Body of pancreas (tissue), 4 donors: ENCODE data around the gene CNTNAP2. TPM values are rescaled to one million over a fixed set of nuclear protein-coding genes. Genes with fewer than 3 reads are reported as not detected.

Experiments
- ATAC-seq: fragments of 150-250 bp; one replicate; pipeline ENCODE4 v1.9.1; 2016
- DNase-seq, 4 donors: peaks; one replicate each; pipeline ENCODE4 v3.0.0-alpha.2; 2019
- H3K27ac ChIP-seq, 4 donors: fragments of 200-600 bp; sonication (generic); 1 replicate in 3 of 4; 2 replicates in 1 of 4; pipeline versions ENCODE4 v1.5.1 to v1.6.1; 2016 to 2019; ENCODE audit warnings: mild to moderate bottlenecking in 1 of 4, mixed read lengths in 1 of 4, moderate library complexity in 1 of 4
- H3K27me3 ChIP-seq, 2 donors: fragments of 200-600 bp; sonication (generic); one replicate each; pipeline ENCODE4 v1.6.0; 2016; ENCODE audit warnings: mild to moderate bottlenecking in 1 of 2
- H3K36me3 ChIP-seq, 2 donors: fragments of 200-600 bp; sonication (generic); replicated peaks in 1 of 2; 2 replicates each; pipeline ENCODE4 v1.5.1; 2016; ENCODE audit warnings: low read depth in 2 of 2; ENCODE audit not compliant: insufficient read depth in 1 of 2
- H3K4me1 ChIP-seq: fragments of 200-600 bp; sonication (generic); one replicate; pipeline ENCODE4 v1.6.0; 2016
- H3K4me3 ChIP-seq, 2 donors: fragments of 200-600 bp; sonication (generic); 1 replicate in 1 of 2; 2 replicates in 1 of 2; pipeline ENCODE4 v1.5.1; 2016 to 2019
- H3K9me3 ChIP-seq, 3 donors: fragments of 200-600 bp; sonication (generic); 1 replicate in 2 of 3; 2 replicates in 1 of 3; pipeline ENCODE4 v1.5.1; 2016
- POLR2A ChIP-seq, 3 donors: fragments of 450-650 bp; IDR thresholded peaks; one replicate each; pipeline ENCODE4 v1.6.1; 2016; ENCODE audit warnings: antibody characterized with exemption in 3 of 3, mild to moderate bottlenecking in 2 of 3
- WGBS, 2 donors: methylation state at CpG; one replicate each; pipeline ENCODE4 v1.1.5; 2017; 5-methylcytosine and 5-hydroxymethylcytosine counted together
- intact Hi-C: fragments of 100-400 bp; cut with DNase I; formaldehyde crosslinking; loops from one replicate; pipeline ENCODE4 v1.15.1; 2023
- total RNA-seq, 2 donors: library from RNA; depleted of rRNA; stranded (reverse); fragments of >200 nt; gene quantifications; one replicate each; pipeline ENCODE4 v1.1.0, GENCODE V29; 2016
- TF ChIP-seq, protein P1 (sequence below), 7 experiments: fragments of 450-650 bp in 4 of 7; fragments of 200-600 bp in 3 of 7; sonication (generic) in 3 of 7; IDR thresholded peaks; one replicate each; pipeline ENCODE4 v1.5.1; 2016 to 2019; ENCODE audit warnings: antibody characterized with exemption in 7 of 7

The CNTNAP2 gene
- total RNA-seq, 2 donors from 2014 or later, result 1.0 TPM; not detected in 1

DNA sequence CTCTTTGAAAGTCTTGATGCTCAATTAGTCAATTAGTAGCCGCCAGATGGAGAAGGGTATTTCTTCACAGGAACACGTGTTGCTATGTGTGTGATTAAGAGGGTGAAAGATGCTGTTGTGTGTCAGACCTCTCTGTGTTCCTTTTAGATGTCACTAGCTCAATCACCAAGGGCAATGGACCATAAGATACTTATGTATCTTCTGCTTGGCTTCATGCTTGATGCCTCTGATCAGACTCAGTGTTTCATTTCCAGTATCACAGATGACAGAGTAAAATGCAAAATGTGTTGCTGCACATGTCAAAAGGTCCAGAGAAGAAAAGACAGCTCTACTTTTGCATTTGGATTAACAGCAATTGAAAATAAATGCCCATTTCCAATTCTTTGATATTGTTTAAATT is 865.9 kb downstream of the CNTNAP2 start:
- intact Hi-C loops, result no loop called here
- no peaks in the 10 kb centered on the region for H3K36me3 ChIP-seq
- DNase-seq, result no peak
- H3K4me1 ChIP-seq, result no peaks in the 10 kb centered on the region
- no peak for TF ChIP-seq POLR2A (IDR thresholded peaks at IDR 0.05)
- TF ChIP-seq, protein P1, sequence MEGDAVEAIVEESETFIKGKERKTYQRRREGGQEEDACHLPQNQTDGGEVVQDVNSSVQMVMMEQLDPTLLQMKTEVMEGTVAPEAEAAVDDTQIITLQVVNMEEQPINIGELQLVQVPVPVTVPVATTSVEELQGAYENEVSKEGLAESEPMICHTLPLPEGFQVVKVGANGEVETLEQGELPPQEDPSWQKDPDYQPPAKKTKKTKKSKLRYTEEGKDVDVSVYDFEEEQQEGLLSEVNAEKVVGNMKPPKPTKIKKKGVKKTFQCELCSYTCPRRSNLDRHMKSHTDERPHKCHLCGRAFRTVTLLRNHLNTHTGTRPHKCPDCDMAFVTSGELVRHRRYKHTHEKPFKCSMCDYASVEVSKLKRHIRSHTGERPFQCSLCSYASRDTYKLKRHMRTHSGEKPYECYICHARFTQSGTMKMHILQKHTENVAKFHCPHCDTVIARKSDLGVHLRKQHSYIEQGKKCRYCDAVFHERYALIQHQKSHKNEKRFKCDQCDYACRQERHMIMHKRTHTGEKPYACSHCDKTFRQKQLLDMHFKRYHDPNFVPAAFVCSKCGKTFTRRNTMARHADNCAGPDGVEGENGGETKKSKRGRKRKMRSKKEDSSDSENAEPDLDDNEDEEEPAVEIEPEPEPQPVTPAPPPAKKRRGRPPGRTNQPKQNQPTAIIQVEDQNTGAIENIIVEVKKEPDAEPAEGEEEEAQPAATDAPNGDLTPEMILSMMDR (IDR thresholded peaks at IDR 0.05), result no peak
- no peak overlapping the region for H3K4me3 ChIP-seq
- no peak overlapping the region for H3K27ac ChIP-seq
- no peak for ATAC-seq
- no peaks in the 10 kb centered on the region for H3K9me3 ChIP-seq
- WGBS, 2 donors, result 60 to 68% methylated on average over 2 of the region's 2 CpGs
- H3K27me3 ChIP-seq, result no peaks in the 10 kb centered on the region

DNA sequence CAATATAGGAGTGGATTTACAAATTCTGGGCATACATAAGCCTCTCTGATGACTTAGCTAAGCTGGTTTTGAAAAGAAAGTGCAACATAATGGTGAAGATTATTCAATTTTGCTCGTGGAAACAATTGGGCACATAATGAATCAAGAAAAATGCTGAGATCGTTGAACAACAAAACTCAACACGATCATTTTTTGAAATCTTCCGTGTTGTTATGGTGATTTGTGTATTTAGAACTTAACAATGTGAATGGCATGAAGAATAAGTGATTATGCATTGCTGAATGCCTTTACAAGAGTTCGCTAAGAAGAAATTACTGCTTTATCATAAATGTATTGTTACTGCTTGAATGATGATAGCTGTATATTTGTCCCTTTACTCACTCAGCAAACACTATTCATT is 875.0 kb downstream of the CNTNAP2 start:
- WGBS, 2 donors, result 78 to 79% methylated on average over 5 of the region's 5 CpGs
- Histone ChIP-seq H3K27me3 (no peaks in the 10 kb centered on the region), H3K9me3 (no peaks in the 10 kb centered on the region), H3K36me3 (no peaks in the 10 kb centered on the region), H3K4me1 (no peaks in the 10 kb centered on the region), H3K27ac (no peak overlapping the region), H3K4me3 (no peak overlapping the region)
- no peak for TF ChIP-seq POLR2A (IDR thresholded peaks at IDR 0.05)
- TF ChIP-seq, protein P1 (IDR thresholded peaks at IDR 0.05), result no peak
- ATAC-seq (no peak), DNase-seq (no peak)
- intact Hi-C loops, result no loop called here

GRCh38 chr7:146993764-146994163 is 877.2 kb downstream of the CNTNAP2 start:
- Histone ChIP-seq H3K4me1 (no peaks in the 10 kb centered on the region), H3K27me3 (no peaks in the 10 kb centered on the region), H3K36me3 (no peaks in the 10 kb centered on the region), H3K4me3 (no peak overlapping the region), H3K9me3 (no peaks in the 10 kb centered on the region), H3K27ac (no peak overlapping the region)
- no peak for ATAC-seq
- DNase-seq, result no peak
- intact Hi-C loops, result no loop called here
- WGBS, 2 donors, result 70 to 81% methylated on average over 1 of the region's 1 CpG
- TF ChIP-seq, protein P1 (IDR thresholded peaks at IDR 0.05), result no peak
- no peak for TF ChIP-seq POLR2A (IDR thresholded peaks at IDR 0.05)

GRCh38 chr7:147008530-147008929 is 891.9 kb downstream of the CNTNAP2 start:
- Histone ChIP-seq H3K9me3 (no peaks in the 10 kb centered on the region), H3K36me3 (no peaks in the 10 kb centered on the region), H3K4me1 (peaks cover 16% of the 10 kb centered on the region), H3K27me3 (no peaks in the 10 kb centered on the region), H3K27ac (peak overlapping the region in 2 of 4 donors; percentile 0), H3K4me3 (no peak overlapping the region)
- peak in 2 of 4 donors; percentile 10 to 24 for DNase-seq
- no peak for TF ChIP-seq POLR2A (IDR thresholded peaks at IDR 0.05)
- TF ChIP-seq, protein P1 (IDR thresholded peaks at IDR 0.05), result no peak
- intact Hi-C loops, result no loop called here
- peak; percentile 78 for ATAC-seq
- 13 to 18% methylated on average over 6 of the region's 6 CpGs for WGBS, 2 donors

DNA sequence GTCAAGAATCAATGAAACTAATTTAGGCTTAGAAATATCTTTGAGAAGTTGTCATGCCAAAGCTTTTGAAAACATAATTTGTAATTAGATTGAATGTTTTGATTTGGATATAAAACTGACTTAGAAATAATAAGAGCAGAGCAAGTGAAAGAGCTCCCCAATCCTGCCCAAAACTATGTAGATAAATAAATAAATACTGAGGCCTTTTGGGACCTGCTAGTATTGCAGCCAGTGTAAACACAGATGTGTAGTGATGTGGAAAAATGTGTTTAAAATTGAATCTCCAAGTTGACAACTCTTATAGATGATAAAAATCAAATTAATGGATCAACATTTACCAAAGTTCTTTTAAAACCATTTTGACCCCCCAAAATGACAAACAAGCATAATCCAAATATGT is 896.1 kb downstream of the CNTNAP2 start:
- H3K27ac ChIP-seq, result no peak overlapping the region
- no peak for TF ChIP-seq POLR2A (IDR thresholded peaks at IDR 0.05)
- TF ChIP-seq, protein P1 (IDR thresholded peaks at IDR 0.05), result no peak
- intact Hi-C loops, result no loop called here
- H3K4me1 ChIP-seq, result peaks cover 16% of the 10 kb centered on the region
- no peaks in the 10 kb centered on the region for H3K27me3 ChIP-seq
- H3K9me3 ChIP-seq, result no peaks in the 10 kb centered on the region
- ATAC-seq, result no peak
- no peak overlapping the region for H3K4me3 ChIP-seq
- H3K36me3 ChIP-seq, result no peaks in the 10 kb centered on the region
- no peak for DNase-seq
